HG03097 (cell line): ENCODE results near the gene PLGRKT.
"Not testable (repeated sequence)": the region's sequence is repeated elsewhere in the genome, so short reads cannot be mapped to it uniquely, and the experiment has no call there.

Source experiments
- ATAC-seq: cut with Tn5 transposase; IDR thresholded peaks from one replicate; pipeline ENCODE4 v1.9.1; 2021; ENCODE audit not compliant: unreplicated experiment, low FRiP score

Gene PLGRKT

GRCh38 chr9:5453004-5453403, 15.3 kb upstream of the PLGRKT start:
- ATAC-seq = no peak

GRCh38 chr9:5452286-5452609, 14.5 kb upstream of the PLGRKT start:
- no peak for ATAC-seq

GRCh38 chr9:5450359-5451091, 12.8 kb upstream of the PLGRKT start, which contains the start of gene CD274:
TSS of gene CD274 (plus strand) at chr9:5450542. CDS start at chr9:5456114, 5,572 bp downstream.
- peak; percentile 56 for ATAC-seq

- ATAC-seq = peak; percentile 1
Measured at GRCh38 chr9:5449521-5450358, 12.0 kb upstream of the PLGRKT start.

- no peak for ATAC-seq
Measured at GRCh38 chr9:5448461-5449435, 11.0 kb upstream of the PLGRKT start.

GRCh38 chr9:5448016-5448415, 10.3 kb upstream of the PLGRKT start:
- ATAC-seq = no peak

- no peak for ATAC-seq
Measured at GRCh38 chr9:5447337-5447736, 9.6 kb upstream of the PLGRKT start.

GRCh38 chr9:5446451-5447236, 8.9 kb upstream of the PLGRKT start:
- ATAC-seq = no peak

GRCh38 chr9:5445886-5446285, 8.2 kb upstream of the PLGRKT start:
- no peak for ATAC-seq

- ATAC-seq = not testable (repeated sequence)
Measured at GRCh38 chr9:5445096-5445495, 7.4 kb upstream of the PLGRKT start.

- ATAC-seq = no peak
Measured at GRCh38 chr9:5443850-5444249, 6.1 kb upstream of the PLGRKT start.

GRCh38 chr9:5442400-5443011, 4.8 kb upstream of the PLGRKT start:
- ATAC-seq = no peak

- no peak for ATAC-seq
Measured at GRCh38 chr9:5441043-5441442, 3.3 kb upstream of the PLGRKT start.

- ATAC-seq = no peak
Measured at GRCh38 chr9:5440426-5440825, 2.7 kb upstream of the PLGRKT start.

- ATAC-seq = peak; percentile 51
Measured at GRCh38 chr9:5438301-5439162, 807 bp upstream of the PLGRKT start.

GRCh38 chr9:5436441-5436840, 1.3 kb downstream of the PLGRKT start:
- ATAC-seq = no peak

GRCh38 chr9:5435912-5436311, 1.8 kb downstream of the PLGRKT start:
- no peak for ATAC-seq
